ENCODE data around the gene SLC9A8.

DNA sequence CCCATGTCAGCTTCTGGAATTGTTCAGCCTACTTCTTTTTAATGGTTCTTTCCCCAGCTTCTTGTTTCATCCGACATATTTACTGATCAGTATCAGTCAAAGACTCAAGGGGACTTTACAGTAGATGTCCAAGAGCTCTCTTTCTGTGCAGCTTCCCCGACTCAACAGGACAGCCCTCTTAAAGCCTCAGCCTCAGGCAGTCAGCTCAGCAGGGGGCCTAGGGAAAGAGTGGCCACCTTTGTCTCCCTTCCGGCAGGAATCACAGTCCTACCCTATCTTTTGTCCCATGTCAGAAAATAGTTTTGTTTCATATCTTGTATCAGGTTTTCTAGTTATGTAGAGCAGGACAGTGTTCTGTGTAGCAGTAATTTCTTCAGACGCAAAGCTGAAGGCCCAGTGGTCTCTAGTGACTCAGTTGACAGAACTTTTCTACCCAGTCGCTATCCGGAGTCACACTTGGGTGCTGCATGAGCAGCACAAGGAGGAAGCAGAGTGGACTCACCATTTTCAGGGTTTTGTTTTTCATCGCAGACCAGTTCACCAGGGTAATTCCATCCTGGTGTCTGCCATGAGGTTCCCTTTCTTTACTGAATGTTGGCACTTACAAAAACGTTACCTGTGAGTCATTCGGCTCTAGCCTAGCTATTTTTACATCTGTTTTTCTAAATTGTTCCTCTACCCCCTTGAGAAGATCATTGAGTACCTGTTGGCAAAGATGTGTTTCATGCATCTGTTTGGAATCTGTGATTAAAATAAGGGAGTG lies 55.0 kb downstream of the SLC9A8 start:
- TF ChIP-seq, protein P1, sequence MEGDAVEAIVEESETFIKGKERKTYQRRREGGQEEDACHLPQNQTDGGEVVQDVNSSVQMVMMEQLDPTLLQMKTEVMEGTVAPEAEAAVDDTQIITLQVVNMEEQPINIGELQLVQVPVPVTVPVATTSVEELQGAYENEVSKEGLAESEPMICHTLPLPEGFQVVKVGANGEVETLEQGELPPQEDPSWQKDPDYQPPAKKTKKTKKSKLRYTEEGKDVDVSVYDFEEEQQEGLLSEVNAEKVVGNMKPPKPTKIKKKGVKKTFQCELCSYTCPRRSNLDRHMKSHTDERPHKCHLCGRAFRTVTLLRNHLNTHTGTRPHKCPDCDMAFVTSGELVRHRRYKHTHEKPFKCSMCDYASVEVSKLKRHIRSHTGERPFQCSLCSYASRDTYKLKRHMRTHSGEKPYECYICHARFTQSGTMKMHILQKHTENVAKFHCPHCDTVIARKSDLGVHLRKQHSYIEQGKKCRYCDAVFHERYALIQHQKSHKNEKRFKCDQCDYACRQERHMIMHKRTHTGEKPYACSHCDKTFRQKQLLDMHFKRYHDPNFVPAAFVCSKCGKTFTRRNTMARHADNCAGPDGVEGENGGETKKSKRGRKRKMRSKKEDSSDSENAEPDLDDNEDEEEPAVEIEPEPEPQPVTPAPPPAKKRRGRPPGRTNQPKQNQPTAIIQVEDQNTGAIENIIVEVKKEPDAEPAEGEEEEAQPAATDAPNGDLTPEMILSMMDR (IDR thresholded peaks at IDR 0.05; ENCODE audit: borderline replicate concordance, extremely low read depth, low read length, poor library complexity, severe bottlenecking): no peak
- no peak for TF ChIP-seq EZH2 (IDR thresholded peaks at IDR 0.05; ENCODE audit: borderline replicate concordance, low read depth, low read length, severe bottlenecking)
